Testis (tissue), 2 donors: ENCODE results near the gene DHDH.

Experiments used
- POLR2A ChIP-seq: fragments of 450-650 bp; IDR thresholded peaks from one replicate; pipeline ENCODE4 v1.6.1; 2017; ENCODE audit warnings: antibody characterized with exemption, mild to moderate bottlenecking, moderate library complexity
- TF ChIP-seq, protein P1 (sequence below), 3 experiments: fragments of 450-650 bp in 2 of 3; fragments of 200-600 bp in 1 of 3; sonication (generic) in 1 of 3; IDR thresholded peaks; one replicate each; pipeline ENCODE4 v1.5.1; 2016 to 2019; ENCODE audit warnings: antibody characterized with exemption in 3 of 3, mild to moderate bottlenecking in 2 of 3, moderate library complexity in 1 of 3

DNA sequence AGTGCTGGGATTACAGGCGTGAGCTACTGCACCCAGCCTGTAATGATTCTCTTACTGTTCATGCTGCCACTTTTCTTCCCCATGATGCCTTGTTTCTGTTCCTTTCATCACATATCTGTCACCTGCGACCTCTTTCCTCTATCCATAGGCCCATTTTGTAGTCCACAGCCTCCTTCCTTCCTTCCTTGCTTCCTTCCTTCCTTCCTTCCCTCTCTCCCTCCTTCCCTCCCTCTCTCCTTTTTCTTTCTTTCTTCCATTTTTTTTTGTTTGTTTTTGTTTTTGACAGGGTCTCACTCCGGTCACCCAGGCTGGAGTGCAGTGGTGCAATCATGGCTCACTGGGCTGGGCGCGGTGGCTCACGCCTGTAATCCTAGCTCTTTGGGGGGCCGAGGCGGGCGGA is 55.4 kb downstream of the DHDH start:
- TF ChIP-seq, protein P1, sequence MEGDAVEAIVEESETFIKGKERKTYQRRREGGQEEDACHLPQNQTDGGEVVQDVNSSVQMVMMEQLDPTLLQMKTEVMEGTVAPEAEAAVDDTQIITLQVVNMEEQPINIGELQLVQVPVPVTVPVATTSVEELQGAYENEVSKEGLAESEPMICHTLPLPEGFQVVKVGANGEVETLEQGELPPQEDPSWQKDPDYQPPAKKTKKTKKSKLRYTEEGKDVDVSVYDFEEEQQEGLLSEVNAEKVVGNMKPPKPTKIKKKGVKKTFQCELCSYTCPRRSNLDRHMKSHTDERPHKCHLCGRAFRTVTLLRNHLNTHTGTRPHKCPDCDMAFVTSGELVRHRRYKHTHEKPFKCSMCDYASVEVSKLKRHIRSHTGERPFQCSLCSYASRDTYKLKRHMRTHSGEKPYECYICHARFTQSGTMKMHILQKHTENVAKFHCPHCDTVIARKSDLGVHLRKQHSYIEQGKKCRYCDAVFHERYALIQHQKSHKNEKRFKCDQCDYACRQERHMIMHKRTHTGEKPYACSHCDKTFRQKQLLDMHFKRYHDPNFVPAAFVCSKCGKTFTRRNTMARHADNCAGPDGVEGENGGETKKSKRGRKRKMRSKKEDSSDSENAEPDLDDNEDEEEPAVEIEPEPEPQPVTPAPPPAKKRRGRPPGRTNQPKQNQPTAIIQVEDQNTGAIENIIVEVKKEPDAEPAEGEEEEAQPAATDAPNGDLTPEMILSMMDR (IDR thresholded peaks at IDR 0.05), result no peak
- TF ChIP-seq POLR2A, result no peak
